ENCODE results near the gene ARPC1A.

GRCh38 chr7:99305473-99306260 lies 20.0 kb upstream of the ARPC1A start:
- no peak for TF ChIP-seq CTCF (IDR thresholded peaks at IDR 0.05 in 8 of 11, conservative IDR thresholded peaks at IDR 0.05 in 3 of 11)
- no peak for TF ChIP-seq POLR2A (IDR thresholded peaks at IDR 0.05)

Measured in spleen (tissue), 7 donors.